ENCODE data around the gene POLR1A.

- TF ChIP-seq CTCF (IDR thresholded peaks at IDR 0.05) (no peak), POLR2A (IDR thresholded peaks at IDR 0.05) (no peak)
Measured at GRCh38 chr2:86044045-86044444, 61.6 kb downstream of the POLR1A start.

Data from tibial nerve (tissue), 3 donors.